Urothelium cell line (cell line): ENCODE results near the gene HMX2.
"Not testable (repeated sequence)": the region's sequence is repeated elsewhere in the genome, so short reads cannot be mapped to it uniquely, and the experiment has no call there.

Experiments used
- DNase-seq: peaks from one replicate; pipeline ENCODE4 v3.0.0; 2011; ENCODE audit warnings: low spot score, mixed read lengths
- FAIRE-seq: peaks from 2 replicates; lab custom pipeline; 2011; peaks lifted over from hg19 to GRCh38; lab: Jason Lieb, UNC

HMX2 gene

GRCh38 chr10:123150271-123150985 lies 2.5 kb downstream of the HMX2 start:
- FAIRE-seq (no peak), DNase-seq (no peak)

GRCh38 chr10:123150986-123151736 lies 3.2 kb downstream of the HMX2 start:
- FAIRE-seq, result no peak
- no peak for DNase-seq

DNA sequence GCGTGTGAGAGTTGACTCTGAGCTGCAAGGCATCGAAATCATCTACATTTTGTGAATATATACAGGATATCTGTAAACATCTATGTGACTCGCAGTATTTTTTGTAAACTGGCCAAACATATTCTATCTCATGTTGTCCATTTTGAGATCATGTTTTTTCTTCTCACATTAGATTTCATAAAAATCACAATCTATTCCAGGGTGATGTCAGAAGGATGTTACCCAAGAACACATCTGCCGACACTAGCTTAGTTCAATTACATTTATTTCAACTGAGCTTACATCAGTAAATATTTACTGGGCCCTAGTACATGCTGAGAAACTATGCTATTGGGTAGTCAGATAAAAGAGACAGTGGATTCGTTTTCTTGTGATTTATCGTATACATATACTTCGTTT lies 3.8 kb downstream of the HMX2 start:
- FAIRE-seq, result no peak

GRCh38 chr10:123153486-123154091 lies 5.7 kb downstream of the HMX2 start:
- no peak for FAIRE-seq
- DNase-seq, result no peak

More for the DNA sequence above, 3.8 kb downstream of the HMX2 start:
- DNase-seq, result no peak

DNA sequence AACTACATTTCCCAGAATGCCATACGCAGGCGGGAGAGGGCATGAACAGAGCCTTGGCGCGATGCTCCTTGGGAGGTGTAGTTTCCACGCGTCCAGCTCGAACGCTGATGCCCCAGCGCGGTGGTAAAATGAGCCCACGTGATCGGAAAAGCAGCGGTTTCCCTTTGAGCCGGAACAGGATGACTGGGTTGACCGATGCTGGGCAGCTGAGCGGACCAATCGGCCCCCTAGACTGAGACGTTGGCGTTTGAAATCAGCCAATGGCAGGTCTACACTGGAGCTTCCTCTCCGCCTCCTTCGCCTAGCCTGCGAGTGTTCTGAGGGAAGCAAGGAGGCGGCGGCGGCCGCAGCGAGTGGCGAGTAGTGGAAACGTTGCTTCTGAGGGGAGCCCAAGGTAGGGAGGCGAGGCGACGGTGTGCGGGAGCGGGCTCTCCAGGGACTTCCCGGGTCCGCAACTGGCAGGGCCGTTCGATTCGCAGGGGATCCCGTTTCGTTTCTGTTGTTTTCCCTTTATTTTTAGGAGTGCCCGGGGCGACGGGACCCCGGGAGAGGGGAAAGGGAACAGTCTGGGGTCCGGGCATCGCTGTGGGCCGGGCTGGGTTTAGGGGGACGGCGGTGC lies 6.3 kb downstream of the HMX2 start, which contains the start of gene BUB3:
Gene BUB3 (plus strand): TSS at position 311 of the 619 bp plus-strand sequence. CDS start 516 bp downstream, outside the sequence.
- DNase-seq, result peak; percentile 95
- FAIRE-seq, result peak; percentile 66

- peak; percentile 58 for DNase-seq
- FAIRE-seq, result peak; percentile 27
These were observed 7.0 kb downstream of the HMX2 start for GRCh38 chr10:123154711-123155505.

DNA sequence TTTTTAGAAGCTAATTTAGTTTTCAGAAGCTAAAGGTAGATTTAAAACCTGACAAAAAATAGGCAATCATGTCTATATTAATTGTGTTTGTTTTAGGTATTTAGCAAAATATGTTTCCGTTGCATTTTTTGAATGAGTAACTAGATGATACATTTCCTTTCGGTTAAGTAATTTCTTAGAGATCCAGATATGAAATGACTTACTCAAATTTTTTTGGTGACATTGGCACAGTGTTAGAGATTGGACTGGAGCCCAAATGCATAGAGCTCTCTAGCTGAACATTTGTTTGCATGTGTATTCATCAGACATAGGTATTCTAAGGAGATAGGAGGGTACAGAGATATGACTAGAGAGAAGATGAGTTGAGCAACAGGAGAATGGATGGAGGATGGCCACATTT lies 8.1 kb downstream of the HMX2 start:
- FAIRE-seq (no peak), DNase-seq (no peak)

GRCh38 chr10:123157210-123157609 lies 9.3 kb downstream of the HMX2 start:
- no peak for FAIRE-seq

GRCh38 chr10:123158682-123159081 lies 10.7 kb downstream of the HMX2 start:
- no peak for FAIRE-seq
- no peak for DNase-seq

More at GRCh38 chr10:123157210-123157609, 9.3 kb downstream of the HMX2 start:
- no peak for DNase-seq

- DNase-seq (no peak), FAIRE-seq (no peak)
These were observed 12.5 kb downstream of the HMX2 start for GRCh38 chr10:123160311-123160980.

DNA sequence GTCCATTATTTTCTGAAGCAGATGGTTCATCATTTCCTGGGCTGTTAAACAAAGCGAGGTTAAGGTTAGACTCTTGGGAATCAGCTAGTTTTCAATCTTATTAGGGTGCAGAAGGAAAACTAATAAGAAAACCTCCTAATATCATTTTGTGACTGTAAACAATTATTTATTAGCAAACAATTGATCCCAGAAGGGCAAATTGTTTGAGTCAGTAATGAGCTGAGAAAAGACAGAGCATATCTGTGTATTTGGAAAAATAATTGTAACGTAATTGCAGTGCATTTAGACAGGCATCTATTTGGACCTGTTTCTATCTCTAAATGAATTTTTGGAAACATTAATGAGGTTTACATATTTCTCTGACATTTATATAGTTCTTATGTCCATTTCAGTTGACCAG lies 16.4 kb downstream of the HMX2 start:
- DNase-seq (no peak), FAIRE-seq (no peak)

GRCh38 chr10:123165445-123166072 lies 17.6 kb downstream of the HMX2 start:
- no peak for FAIRE-seq
- DNase-seq, result no peak

- DNase-seq, result no peak
These were observed 18.7 kb downstream of the HMX2 start for GRCh38 chr10:123166618-123167017.

GRCh38 chr10:123170961-123171360 lies 23.0 kb downstream of the HMX2 start:
- FAIRE-seq (no peak), DNase-seq (no peak)

More at GRCh38 chr10:123166618-123167017, 18.7 kb downstream of the HMX2 start:
- no peak for FAIRE-seq

DNA sequence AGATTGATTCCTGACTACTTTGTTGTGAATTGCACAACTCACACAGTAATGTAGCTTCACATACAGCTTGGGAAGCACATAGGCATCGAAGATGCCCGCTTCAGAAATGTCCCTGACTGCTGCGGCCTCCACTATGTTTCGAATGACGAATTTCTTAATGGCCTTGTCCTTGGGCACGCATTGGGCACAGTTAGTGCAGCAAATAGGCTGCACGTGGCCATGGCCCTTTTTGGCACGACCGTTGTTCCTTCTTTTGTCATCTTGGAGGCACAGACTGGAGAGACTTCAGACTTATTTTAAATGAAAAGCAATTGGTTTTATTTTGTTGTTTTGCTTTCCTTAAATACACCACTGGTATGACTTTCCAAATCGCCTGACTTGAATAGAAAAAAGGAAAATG lies 23.7 kb downstream of the HMX2 start:
- FAIRE-seq, DNase-seq: not testable (repeated sequence)

DNA sequence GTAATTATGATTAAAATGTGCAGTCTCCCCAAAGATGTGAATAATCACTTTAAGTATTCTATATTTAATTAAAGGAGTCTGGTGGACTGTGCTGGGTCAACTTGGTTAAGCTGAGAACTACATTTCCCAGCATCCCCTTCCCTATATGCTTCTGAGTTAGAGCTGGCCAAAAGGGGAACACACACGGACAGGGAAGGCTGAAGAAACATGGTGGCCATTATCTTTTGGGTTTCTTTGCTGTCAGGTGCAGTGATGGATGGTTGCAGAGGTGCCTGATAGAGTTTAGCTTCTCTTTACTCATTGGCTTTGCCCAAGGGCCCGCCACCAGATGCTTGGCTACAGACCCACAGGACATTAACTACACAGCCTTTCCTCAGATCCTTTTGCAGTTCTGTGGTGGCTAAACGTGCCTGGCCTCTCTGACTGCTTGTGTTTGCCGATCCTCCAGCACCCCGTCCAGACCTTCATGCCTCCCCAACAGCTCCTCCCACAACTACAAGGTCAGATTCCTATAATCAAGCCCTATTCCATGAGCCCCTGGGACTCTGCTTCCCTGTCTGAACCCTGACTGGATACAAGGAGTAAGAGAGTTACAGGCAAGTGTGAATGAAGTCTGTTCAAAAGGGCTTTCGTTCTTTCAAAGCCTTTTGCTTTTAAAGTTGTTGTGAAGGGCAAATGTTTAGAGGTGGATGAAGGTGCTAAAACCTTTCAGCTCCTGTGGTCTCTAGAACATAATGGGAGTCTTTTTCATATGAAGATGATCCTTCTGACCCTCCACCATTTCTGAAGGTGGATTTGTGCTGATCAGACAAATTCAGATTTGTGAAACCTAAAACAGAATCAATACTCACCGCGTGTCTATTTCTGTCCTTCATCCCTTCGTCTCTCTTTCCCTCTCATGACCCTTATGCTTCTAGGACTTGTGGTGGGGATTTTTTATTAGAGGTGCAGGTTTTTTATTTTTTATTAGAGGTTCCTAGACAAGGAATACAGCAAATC lies 27.8 kb downstream of the HMX2 start:
- FAIRE-seq (no peak), DNase-seq (no peak)

GRCh38 chr10:123178390-123178789 lies 30.5 kb downstream of the HMX2 start:
- FAIRE-seq, DNase-seq: not testable (repeated sequence)
